ENCODE results near the gene THBS2. TPM values are rescaled to one million over a fixed set of nuclear protein-coding genes. Genes with fewer than 3 reads are reported as not detected.

The THBS2 gene
- total RNA-seq, result 423 and 1,330 TPM in 2 replicates

DNA sequence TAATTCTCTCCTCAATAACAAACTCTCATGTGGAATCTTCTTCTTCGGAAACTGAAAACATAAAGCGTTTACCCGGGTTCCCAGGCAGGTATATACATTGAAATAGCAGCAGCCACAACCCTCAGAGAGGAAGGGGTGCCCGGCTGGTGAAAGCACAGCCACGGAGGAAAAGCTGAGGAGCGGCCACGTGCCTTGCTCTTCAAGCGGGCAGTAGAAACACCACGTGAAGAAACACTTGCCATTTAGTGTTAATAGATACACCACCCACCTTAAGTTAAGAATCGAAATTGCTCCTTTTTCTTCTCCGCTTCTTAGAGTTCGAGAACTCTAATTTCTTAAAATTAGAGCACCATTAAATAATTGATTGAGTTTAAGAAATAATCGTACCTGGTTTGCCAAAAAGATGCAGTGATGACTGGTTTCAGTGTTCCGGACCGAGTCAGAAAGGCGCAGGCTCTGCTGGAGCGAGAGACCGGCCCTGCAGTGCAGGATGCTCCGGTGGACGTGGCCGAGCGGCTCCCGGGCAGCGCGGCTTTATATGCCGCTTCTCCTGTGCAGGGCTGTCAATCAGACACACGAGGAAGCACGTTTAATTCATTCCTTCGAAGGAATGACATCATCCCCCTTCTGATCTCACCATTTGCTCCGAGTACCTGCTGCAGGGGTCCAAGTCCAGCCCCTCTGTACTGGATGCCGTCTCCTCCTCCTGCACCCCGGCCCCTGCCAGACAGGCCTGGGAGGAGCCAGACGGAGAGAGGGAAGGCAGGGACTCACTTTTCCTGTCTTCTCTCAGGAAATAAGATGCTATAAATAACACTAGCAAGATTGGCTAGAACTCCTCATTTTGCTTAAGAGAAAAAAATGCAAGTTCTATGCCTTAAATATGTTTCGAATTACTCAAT, at the start of gene THBS2:
Gene THBS2, minus strand, starts transcription at position 510 of the 902 bp plus-strand sequence. CDS start 3,062 bp downstream, outside the sequence.

Measured in smooth muscle cell of bladder (primary cell).